B cell (primary cell): Measurements from ENCODE around the gene PARVA.

Experiments
- EZH2 ChIP-seq: IDR thresholded peaks from 2 replicates; pipeline ENCODE4 v1.6.1; 2012; ENCODE audit warnings: borderline replicate concordance, low read depth, mild to moderate bottlenecking, moderate library complexity, low read length; ENCODE audit not compliant: insufficient read depth, poor library complexity, severe bottlenecking
- TF ChIP-seq, protein P1 (sequence below): fragments of 200-600 bp; IDR thresholded peaks from one replicate; pipeline ENCODE4 v1.8.0; 2022; ENCODE audit warnings: antibody characterized with exemption, mild to moderate bottlenecking

DNA sequence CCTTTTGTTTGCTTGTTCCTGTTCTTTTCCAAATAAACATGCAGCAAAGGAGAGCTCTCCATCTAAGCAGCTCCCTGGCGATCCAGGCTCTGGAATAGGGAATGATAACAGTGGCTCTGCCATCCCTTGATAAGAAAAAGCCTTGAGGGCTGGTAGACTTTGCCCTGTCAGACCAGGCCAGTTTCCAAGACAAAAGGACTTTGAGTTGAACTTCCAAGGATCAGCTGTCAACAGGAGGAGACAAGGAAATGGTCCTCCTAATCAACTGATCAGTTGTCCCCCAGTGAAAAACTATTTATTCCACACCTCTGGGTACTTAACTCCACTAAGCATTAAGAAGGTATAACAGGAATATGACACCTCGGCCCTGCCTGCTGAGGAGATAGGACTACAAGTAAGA, 127.8 kb downstream of the PARVA start:
- TF ChIP-seq, protein P1, sequence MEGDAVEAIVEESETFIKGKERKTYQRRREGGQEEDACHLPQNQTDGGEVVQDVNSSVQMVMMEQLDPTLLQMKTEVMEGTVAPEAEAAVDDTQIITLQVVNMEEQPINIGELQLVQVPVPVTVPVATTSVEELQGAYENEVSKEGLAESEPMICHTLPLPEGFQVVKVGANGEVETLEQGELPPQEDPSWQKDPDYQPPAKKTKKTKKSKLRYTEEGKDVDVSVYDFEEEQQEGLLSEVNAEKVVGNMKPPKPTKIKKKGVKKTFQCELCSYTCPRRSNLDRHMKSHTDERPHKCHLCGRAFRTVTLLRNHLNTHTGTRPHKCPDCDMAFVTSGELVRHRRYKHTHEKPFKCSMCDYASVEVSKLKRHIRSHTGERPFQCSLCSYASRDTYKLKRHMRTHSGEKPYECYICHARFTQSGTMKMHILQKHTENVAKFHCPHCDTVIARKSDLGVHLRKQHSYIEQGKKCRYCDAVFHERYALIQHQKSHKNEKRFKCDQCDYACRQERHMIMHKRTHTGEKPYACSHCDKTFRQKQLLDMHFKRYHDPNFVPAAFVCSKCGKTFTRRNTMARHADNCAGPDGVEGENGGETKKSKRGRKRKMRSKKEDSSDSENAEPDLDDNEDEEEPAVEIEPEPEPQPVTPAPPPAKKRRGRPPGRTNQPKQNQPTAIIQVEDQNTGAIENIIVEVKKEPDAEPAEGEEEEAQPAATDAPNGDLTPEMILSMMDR = no peak
- TF ChIP-seq EZH2 = no peak
